ENCODE data around the gene VWA5B1.

The VWA5B1 gene

GRCh38 chr1:20399606-20400180 lies 109.0 kb downstream of the VWA5B1 start:
- DNase-seq: no peak

- no peak for DNase-seq
These were observed 109.9 kb downstream of the VWA5B1 start for GRCh38 chr1:20400341-20401177.

GRCh38 chr1:20401405-20402010 lies 110.8 kb downstream of the VWA5B1 start:
- DNase-seq: no peak

- no peak for DNase-seq
These were observed 112.1 kb downstream of the VWA5B1 start for GRCh38 chr1:20402585-20403422.

GRCh38 chr1:20403423-20404145 lies 112.9 kb downstream of the VWA5B1 start:
- no peak for DNase-seq

GRCh38 chr1:20404466-20404865 lies 113.8 kb downstream of the VWA5B1 start:
- no peak for DNase-seq
